ENCODE results near the gene PSMB1. TPM values are rescaled to one million over a fixed set of nuclear protein-coding genes. Genes with fewer than 3 reads are reported as not detected.

Gene PSMB1
- total RNA-seq, 1 donor from 2014 or later = 139 TPM

- H3K27me3 Mint-ChIP-seq (ENCODE audit: unreplicated experiment) = peaks cover 6% of the 10 kb centered on the region
- DNase-seq (ENCODE audit: extremely low spot score, unreplicated experiment) = peak; percentile 94
- H3K27ac Mint-ChIP-seq (ENCODE audit: unreplicated experiment) = peak within 1 kb of the TSS; percentile 96
- peaks cover 14% of the 10 kb centered on the region for H3K4me1 Mint-ChIP-seq (ENCODE audit: unreplicated experiment)
- no peak for TF ChIP-seq CTCF (IDR thresholded peaks at IDR 0.05)
- peak within 1 kb of the TSS; percentile 99 for H3K4me3 Mint-ChIP-seq (ENCODE audit: unreplicated experiment)
- peaks cover 22% of the 10 kb centered on the region for H3K36me3 Mint-ChIP-seq (ENCODE audit: unreplicated experiment)
- H3K9me3 Mint-ChIP-seq (ENCODE audit: unreplicated experiment) = peaks cover 1% of the 10 kb centered on the region
These were observed 31.3 kb upstream of the PSMB1 start, which contains the start of gene PDCD2 for GRCh38 chr6:170584181-170584953. Gene PDCD2, minus strand, starts transcription at chr6:170584637. Its CDS starts 56 bp downstream, at chr6:170584581.

DNA sequence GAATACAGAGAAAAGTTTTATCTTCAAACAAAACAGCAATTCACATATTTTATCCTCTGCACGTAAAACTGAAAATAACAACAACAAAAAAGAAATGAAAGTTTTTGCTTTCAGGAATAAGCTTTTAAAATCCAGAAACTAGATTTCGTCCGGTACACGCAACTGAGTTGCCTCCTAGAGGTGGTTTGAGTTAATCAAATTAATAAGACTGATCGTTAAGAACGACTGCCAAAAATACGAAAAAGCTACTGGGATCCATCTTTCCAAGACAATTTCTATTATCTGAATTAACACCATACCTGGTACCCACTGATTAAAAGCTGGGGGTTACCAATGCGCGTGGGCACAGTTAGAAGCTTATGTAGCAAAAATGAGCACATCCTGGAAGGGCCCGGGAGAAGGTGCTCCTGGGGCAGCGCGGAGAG, 30.7 kb upstream of the PSMB1 start:
- Mint-ChIP-seq H3K27me3 (ENCODE audit: unreplicated experiment) (peaks cover 6% of the 10 kb centered on the region), H3K27ac (ENCODE audit: unreplicated experiment) (peak overlapping the region; percentile 81), H3K36me3 (ENCODE audit: unreplicated experiment) (peaks cover 28% of the 10 kb centered on the region), H3K4me3 (ENCODE audit: unreplicated experiment) (peak overlapping the region; percentile 89), H3K4me1 (ENCODE audit: unreplicated experiment) (peaks cover 14% of the 10 kb centered on the region), H3K9me3 (ENCODE audit: unreplicated experiment) (no peaks in the 10 kb centered on the region)
- no peak for TF ChIP-seq CTCF (IDR thresholded peaks at IDR 0.05)
- no peak for DNase-seq (ENCODE audit: extremely low spot score, unreplicated experiment)

- Mint-ChIP-seq H3K4me1 (ENCODE audit: unreplicated experiment) (peaks cover 5% of the 10 kb centered on the region), H3K27ac (ENCODE audit: unreplicated experiment) (peak overlapping the region; percentile 10), H3K27me3 (ENCODE audit: unreplicated experiment) (no peaks in the 10 kb centered on the region), H3K4me3 (ENCODE audit: unreplicated experiment) (no peak overlapping the region), H3K36me3 (ENCODE audit: unreplicated experiment) (peaks cover 34% of the 10 kb centered on the region), H3K9me3 (ENCODE audit: unreplicated experiment) (no peaks in the 10 kb centered on the region)
- DNase-seq (ENCODE audit: extremely low spot score, unreplicated experiment) = no peak
- TF ChIP-seq CTCF (IDR thresholded peaks at IDR 0.05) = no peak
These were observed 25.8 kb upstream of the PSMB1 start for GRCh38 chr6:170578909-170579308.

DNA sequence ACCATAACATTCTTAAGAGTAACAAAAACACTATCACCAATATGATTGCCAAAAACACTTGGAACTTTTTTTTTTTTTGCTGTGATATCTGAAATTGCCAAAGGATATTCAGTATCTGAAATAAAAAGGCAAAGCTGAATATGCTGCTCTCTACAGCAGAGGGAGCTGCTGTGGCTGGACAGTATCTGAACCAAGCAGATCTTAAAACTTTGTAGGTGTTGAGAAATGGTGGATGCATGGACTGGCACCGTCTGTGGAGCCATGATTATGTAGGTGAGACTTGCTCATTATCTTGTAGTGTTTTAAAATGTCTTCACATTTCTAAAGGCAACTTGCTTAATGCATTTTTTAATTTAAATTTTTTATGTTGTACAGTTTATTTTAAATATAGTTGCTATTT, 22.1 kb upstream of the PSMB1 start:
- Mint-ChIP-seq H3K36me3 (ENCODE audit: unreplicated experiment) (peaks cover 35% of the 10 kb centered on the region), H3K9me3 (ENCODE audit: unreplicated experiment) (no peaks in the 10 kb centered on the region), H3K4me3 (ENCODE audit: unreplicated experiment) (no peak overlapping the region), H3K4me1 (ENCODE audit: unreplicated experiment) (no peaks in the 10 kb centered on the region), H3K27ac (ENCODE audit: unreplicated experiment) (no peak overlapping the region), H3K27me3 (ENCODE audit: unreplicated experiment) (no peaks in the 10 kb centered on the region)
- DNase-seq (ENCODE audit: extremely low spot score, unreplicated experiment) = no peak
- peak; percentile 26 for TF ChIP-seq CTCF (IDR thresholded peaks at IDR 0.05)

- no peak for DNase-seq (ENCODE audit: extremely low spot score, unreplicated experiment)
- Mint-ChIP-seq H3K27me3 (ENCODE audit: unreplicated experiment) (no peaks in the 10 kb centered on the region), H3K4me3 (ENCODE audit: unreplicated experiment) (no peak overlapping the region), H3K9me3 (ENCODE audit: unreplicated experiment) (no peaks in the 10 kb centered on the region), H3K27ac (ENCODE audit: unreplicated experiment) (no peak overlapping the region), H3K36me3 (ENCODE audit: unreplicated experiment) (peaks cover 37% of the 10 kb centered on the region), H3K4me1 (ENCODE audit: unreplicated experiment) (no peaks in the 10 kb centered on the region)
- TF ChIP-seq CTCF (IDR thresholded peaks at IDR 0.05) = no peak
These were observed 19.8 kb upstream of the PSMB1 start for GRCh38 chr6:170572704-170573466.
